K562 (cell line): ENCODE data around the gene ADGRB2. TPM values are rescaled to one million over a fixed set of nuclear protein-coding genes. Genes with fewer than 3 reads are reported as not detected.

Experiments
- ARID2 ChIP-seq: fragments of 450-650 bp; IDR thresholded peaks from 2 replicates; pipeline ENCODE4 v1.6.1; 2017; ENCODE audit warnings: antibody characterized with exemption, mild to moderate bottlenecking
- BCOR ChIP-seq: fragments of 450-650 bp; IDR thresholded peaks from 2 replicates; pipeline ENCODE4 v1.6.1; 2016
- BMI1 ChIP-seq: fragments of 150-350 bp; IDR thresholded peaks from 2 replicates; pipeline ENCODE4 v1.6.1; 2014; ENCODE audit warnings: low read length
- C11orf30 ChIP-seq: fragments of 450-650 bp; IDR thresholded peaks from 2 replicates; pipeline ENCODE4 v1.6.1; 2016; ENCODE audit warnings: low read depth, mild to moderate bottlenecking
- CBX5 ChIP-seq: IDR thresholded peaks from 2 replicates; pipeline ENCODE4 v1.6.1; 2014; ENCODE audit warnings: low read depth, borderline replicate concordance
- DPF2 ChIP-seq: fragments of 450-650 bp; IDR thresholded peaks from 2 replicates; pipeline ENCODE4 v1.6.1; 2016
- ETS2 ChIP-seq: IDR thresholded peaks from 2 replicates; pipeline ENCODE4 v1.6.1; 2016; ENCODE audit warnings: borderline replicate concordance, missing genetic modification characterization, mild to moderate bottlenecking, moderate library complexity, missing compliant biosample characterization; ENCODE audit not compliant: poor library complexity, severe bottlenecking
- GABPA ChIP-seq: fragments of 200-800 bp; sonication (Bioruptor generic); conservative IDR thresholded peaks from 2 replicates; pipeline ENCODE4 v1.6.1; 2016; ENCODE audit warnings: low read depth, missing genetic modification characterization, missing compliant biosample characterization
- JUNB ChIP-seq: fragments of 450-650 bp; formaldehyde crosslinking; conservative IDR thresholded peaks from 2 replicates; pipeline ENCODE4 v1.4.0; 2020; ENCODE audit warnings: mild to moderate bottlenecking
- MECOM ChIP-seq: fragments of 250-450 bp; sonication (Bioruptor Pico); IDR thresholded peaks from 2 replicates; pipeline ENCODE4 v1.8.0; 2022; ENCODE audit warnings: inconsistent platforms
- MTA1 ChIP-seq: fragments of 450-650 bp; IDR thresholded peaks from 2 replicates; pipeline ENCODE4 v1.6.1; 2017; ENCODE audit warnings: borderline replicate concordance
- MTF1 ChIP-seq: fragments of 250-450 bp; sonication (Bioruptor Pico); IDR thresholded peaks from 2 replicates; pipeline ENCODE4 v1.9.0; 2021; ENCODE audit warnings: moderate library complexity, mild to moderate bottlenecking, inconsistent platforms, borderline replicate concordance
- PRMT5 ChIP-seq: sonication (generic); formaldehyde crosslinking; IDR thresholded peaks from 2 replicates; pipeline ENCODE4 v1.5.0; 2020; ENCODE audit warnings: missing genetic modification reagents
- RBM25 ChIP-seq: fragments of 200-400 bp; formaldehyde crosslinking; IDR thresholded peaks from 2 replicates; pipeline ENCODE4 v1.6.1; 2018; ENCODE audit warnings: low read length, low read depth, moderate library complexity; ENCODE audit not compliant: severe bottlenecking
- SMC3 ChIP-seq: conservative IDR thresholded peaks from 2 replicates; pipeline ENCODE4 v1.6.1; 2011; ENCODE audit warnings: low read depth, low read length, improper control_type of control experiment; ENCODE audit not compliant: insufficient read depth
- SREBF2 ChIP-seq: sonication (generic); formaldehyde crosslinking; IDR thresholded peaks from 2 replicates; pipeline ENCODE4 v1.4.0; 2020; ENCODE audit warnings: mild to moderate bottlenecking, missing genetic modification reagents
- TRIM28 ChIP-seq: fragments of 450-650 bp; IDR thresholded peaks from 2 replicates; pipeline ENCODE4 v1.6.1; 2017
- ZBED1 ChIP-seq: IDR thresholded peaks from 2 replicates; pipeline ENCODE4 v1.6.1; 2014
- ZNF175 ChIP-seq: fragments of 200-800 bp; sonication (Bioruptor generic); IDR thresholded peaks from 2 replicates; pipeline ENCODE4 v1.6.1; 2016; ENCODE audit warnings: low read depth, mild to moderate bottlenecking, missing genetic modification characterization, missing compliant biosample characterization
- ZNF224 ChIP-seq: sonication (generic); formaldehyde crosslinking; IDR thresholded peaks from 2 replicates; pipeline ENCODE4 v1.8.0; 2022; ENCODE audit warnings: mild to moderate bottlenecking, missing genetic modification reagents
- ZNF79 ChIP-seq: fragments of 250-450 bp; sonication (Bioruptor Pico); IDR thresholded peaks from 2 replicates; pipeline ENCODE4 v1.4.0; 2020; ENCODE audit warnings: low read depth, mild to moderate bottlenecking, moderate library complexity
- polyA plus RNA-seq, 8 experiments: library from polyadenylated mRNA; depleted of rRNA in 4 of 8; stranded (reverse) in 5 of 8; unstranded in 3 of 8; fragments of >200 nt; fragmentation: Nextera tagmentation in 2 of 8; fragmentation: Illumina TruSeq in 1 of 8; extraction: Ambion mirVana in 2 of 8; extraction: Trizol in 1 of 8; gene quantifications; 2 replicates each; pipeline versions ENCODE4 v1.2.1 to v1.2.3, GENCODE V29; 2011 to 2014; ENCODE audit warnings: inconsistent platforms in 1 of 8, missing spikeins in 1 of 8
- total RNA-seq, 7 experiments: library from RNA; depleted of rRNA in 6 of 7; stranded (reverse); fragments of >200 nt in 6 of 7; fragmentation: Illumina TruSeq in 2 of 7; extraction: Trizol in 2 of 7; gene quantifications; 2 replicates each; pipeline versions ENCODE4 v1.2.1 to v1.2.3, GENCODE V29; 2011 to 2021; ENCODE audit warnings: low replicate concordance in 1 of 7
- TF ChIP-seq, protein P1 (sequence below): fragments of 250-450 bp; sonication (Bioruptor Pico); IDR thresholded peaks from 2 replicates; pipeline ENCODE4 v1.8.0; 2022; ENCODE audit warnings: inconsistent platforms, mild to moderate bottlenecking, moderate library complexity, borderline replicate concordance
- TF ChIP-seq, protein P2 (sequence below): fragments of 450-650 bp; IDR thresholded peaks from 2 replicates; pipeline ENCODE4 v1.6.1; 2016; ENCODE audit warnings: missing biosample characterization, missing genetic modification characterization
- TF ChIP-seq, protein P3 (sequence below): fragments of 450-650 bp; IDR thresholded peaks from 2 replicates; pipeline ENCODE4 v1.6.1; 2018; ENCODE audit warnings: mild to moderate bottlenecking, low read depth; ENCODE audit not compliant: partially characterized antibody

Gene ADGRB2
- total and polyA plus RNA-seq, 9 of the 15 experiments (the other 6 are each of a cell fraction or from before 2014, with no cell fraction given) = 0.04 to 0.23 (median 0.20) TPM; not detected in 2

DNA sequence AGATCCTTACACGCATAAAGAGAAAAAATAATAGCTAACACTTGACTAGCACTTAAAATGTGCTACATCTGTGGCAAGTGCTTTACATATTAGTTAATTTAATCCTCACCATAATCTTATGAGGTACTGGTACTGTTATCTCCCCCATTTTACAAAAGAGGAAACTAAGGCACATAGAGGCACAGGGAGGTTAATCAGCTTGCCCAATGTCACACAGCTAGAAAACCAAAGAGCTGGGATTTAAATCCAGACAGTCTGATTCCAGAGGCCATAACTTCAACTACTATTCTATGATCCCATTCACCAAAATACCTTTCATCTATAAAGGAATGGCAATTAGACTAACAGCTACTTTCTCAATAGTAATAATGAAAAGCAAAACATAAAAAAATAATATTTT lies 40.0 kb upstream of the ADGRB2 start (continued):
- TF ChIP-seq C11orf30 = no peak
- no peak for TF ChIP-seq MTA1
- no peak for TF ChIP-seq PRMT5
- no peak for TF ChIP-seq BMI1
- no peak for TF ChIP-seq CBX5
- no peak for TF ChIP-seq MTF1
- no peak for TF ChIP-seq ZNF79 (CRISPR knock-in tag)
- TF ChIP-seq ARID2 = no peak
- no peak for TF ChIP-seq SREBF2 (CRISPR knock-in tag)
- no peak for TF ChIP-seq TRIM28
- no peak for TF ChIP-seq MECOM
- no peak for TF ChIP-seq ZNF175 (CRISPR knock-in tag)
- TF ChIP-seq ZBED1 = no peak
- TF ChIP-seq JUNB = no peak
- no peak for TF ChIP-seq SMC3
- TF ChIP-seq RBM25 = peak; percentile 80
- TF ChIP-seq, protein P1, sequence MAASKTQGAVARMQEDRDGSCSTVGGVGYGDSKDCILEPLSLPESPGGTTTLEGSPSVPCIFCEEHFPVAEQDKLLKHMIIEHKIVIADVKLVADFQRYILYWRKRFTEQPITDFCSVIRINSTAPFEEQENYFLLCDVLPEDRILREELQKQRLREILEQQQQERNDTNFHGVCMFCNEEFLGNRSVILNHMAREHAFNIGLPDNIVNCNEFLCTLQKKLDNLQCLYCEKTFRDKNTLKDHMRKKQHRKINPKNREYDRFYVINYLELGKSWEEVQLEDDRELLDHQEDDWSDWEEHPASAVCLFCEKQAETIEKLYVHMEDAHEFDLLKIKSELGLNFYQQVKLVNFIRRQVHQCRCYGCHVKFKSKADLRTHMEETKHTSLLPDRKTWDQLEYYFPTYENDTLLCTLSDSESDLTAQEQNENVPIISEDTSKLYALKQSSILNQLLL (CRISPR knock-in tag) = no peak
- TF ChIP-seq ZNF224 = no peak
- TF ChIP-seq, protein P2, sequence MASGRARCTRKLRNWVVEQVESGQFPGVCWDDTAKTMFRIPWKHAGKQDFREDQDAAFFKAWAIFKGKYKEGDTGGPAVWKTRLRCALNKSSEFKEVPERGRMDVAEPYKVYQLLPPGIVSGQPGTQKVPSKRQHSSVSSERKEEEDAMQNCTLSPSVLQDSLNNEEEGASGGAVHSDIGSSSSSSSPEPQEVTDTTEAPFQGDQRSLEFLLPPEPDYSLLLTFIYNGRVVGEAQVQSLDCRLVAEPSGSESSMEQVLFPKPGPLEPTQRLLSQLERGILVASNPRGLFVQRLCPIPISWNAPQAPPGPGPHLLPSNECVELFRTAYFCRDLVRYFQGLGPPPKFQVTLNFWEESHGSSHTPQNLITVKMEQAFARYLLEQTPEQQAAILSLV (tag) = no peak
- no peak for TF ChIP-seq DPF2
- no peak for TF ChIP-seq GABPA (tag)
- TF ChIP-seq, protein P3, sequence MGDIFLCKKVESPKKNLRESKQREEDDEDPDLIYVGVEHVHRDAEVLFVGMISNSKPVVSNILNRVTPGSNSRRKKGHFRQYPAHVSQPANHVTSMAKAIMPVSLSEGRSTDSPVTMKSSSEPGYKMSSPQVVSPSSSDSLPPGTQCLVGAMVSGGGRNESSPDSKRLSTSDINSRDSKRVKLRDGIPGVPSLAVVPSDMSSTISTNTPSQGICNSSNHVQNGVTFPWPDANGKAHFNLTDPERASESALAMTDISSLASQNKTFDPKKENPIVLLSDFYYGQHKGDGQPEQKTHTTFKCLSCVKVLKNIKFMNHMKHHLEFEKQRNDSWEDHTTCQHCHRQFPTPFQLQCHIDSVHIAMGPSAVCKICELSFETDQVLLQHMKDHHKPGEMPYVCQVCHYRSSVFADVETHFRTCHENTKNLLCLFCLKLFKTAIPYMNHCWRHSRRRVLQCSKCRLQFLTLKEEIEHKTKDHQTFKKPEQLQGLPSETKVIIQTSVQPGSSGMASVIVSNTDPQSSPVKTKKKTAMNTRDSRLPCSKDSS = no peak
- TF ChIP-seq BCOR = peak; percentile 79
- no peak for TF ChIP-seq ETS2
